HepG2 (cell line): Measurements from ENCODE around the gene ZFP90. TPM values are rescaled to one million over a fixed set of nuclear protein-coding genes. Genes with fewer than 3 reads are reported as not detected.

Experiments
- ATAC-seq: fragments of 200-7000 bp; cut with Tn5 transposase; 3 replicates; pipeline ENCODE4 v1.9.1; 2020; ENCODE audit warnings: mild to moderate bottlenecking, moderate library complexity
- BruUV-seq: library from RNA; stranded (reverse); fragments of 400-500 nt; replicated peaks from 2 replicates; lab custom pipeline; 2021; lab: Mats Ljungman, UMichigan
- CTCF ChIA-PET: fragments of 300-600 bp; formaldehyde crosslinking; extraction: SDS; loops from one replicate; lab custom pipeline; 2021; ENCODE audit warnings: low total read pairs, inconsistent platforms, low intra/inter-chr PET ratio; lab: Yijun Ruan, JAX
- POLR2A ChIA-PET: fragments of 350-600 bp; sonication (Branson Sonifier 250); formaldehyde crosslinking; loops from one replicate; lab custom pipeline; 2020; ENCODE audit warnings: antibody characterized with exemption, inconsistent platforms; lab: Yijun Ruan, JAX
- DNase-seq: peaks from one replicate; pipeline ENCODE4 v3.0.0-alpha.2; 2015; ENCODE audit warnings: low spot score
- FAIRE-seq: peaks from 3 replicates; lab custom pipeline; 2011; peaks lifted over from hg19 to GRCh38; lab: Jason Lieb, UNC
- H2AFZ ChIP-seq: one replicate; pipeline ENCODE4 v1.6.1; 2011; ENCODE audit warnings: low read length, inconsistent platforms
- H3K27ac ChIP-seq: fragments of 300-600 bp; 3 replicates; pipeline ENCODE4 v1.8.0; 2011; ENCODE audit warnings: mixed run types, mild to moderate bottlenecking, mixed read lengths, low read length, inconsistent platforms; ENCODE audit not compliant: insufficient read depth; ENCODE audit errors: extremely low read length
- H3K27me3 ChIP-seq, 2 experiments: fragments of 200-600 bp in 1 of 2; 2 replicates in 1 of 2; 3 replicates in 1 of 2; pipeline versions ENCODE4 v1.6.0 to v1.8.0; 2011; ENCODE audit warnings: low read length in 2 of 2, mild to moderate bottlenecking in 2 of 2, moderate library complexity in 2 of 2, inconsistent platforms in 1 of 2; ENCODE audit not compliant: insufficient read depth in 2 of 2, control insufficient read depth in 1 of 2
- H3K36me3 ChIP-seq, 2 experiments: fragments of 200-600 bp in 1 of 2; replicated peaks in 1 of 2; 2 replicates in 1 of 2; 3 replicates in 1 of 2; pipeline versions ENCODE4 v1.5.1 to v1.8.0; 2011; ENCODE audit warnings: low read length in 2 of 2, inconsistent platforms in 1 of 2; ENCODE audit not compliant: insufficient read depth in 2 of 2, control insufficient read depth in 1 of 2
- H3K4me1 ChIP-seq: 2 replicates; pipeline ENCODE4 v1.5.1; 2012; ENCODE audit warnings: low read length, inconsistent platforms; ENCODE audit not compliant: insufficient read depth
- H3K4me2 ChIP-seq: 2 replicates; pipeline ENCODE4 v1.6.0; 2011; ENCODE audit warnings: low read depth, low read length, inconsistent platforms
- H3K4me3 ChIP-seq, 3 experiments: fragments of 200-600 bp in 1 of 3; sonication (generic), shearing (Covaris generic) in 1 of 3; replicated peaks in 1 of 3; 2 replicates each; pipeline ENCODE4 v1.5.1; 2011 to 2016; ENCODE audit warnings: low read length in 3 of 3, inconsistent platforms in 2 of 3, low read depth in 2 of 3, mild to moderate bottlenecking in 2 of 3, control low read depth in 1 of 3, mixed read lengths in 1 of 3; ENCODE audit not compliant: insufficient read depth in 1 of 3
- H3K79me2 ChIP-seq: one replicate; pipeline ENCODE4 v1.6.1; 2011; ENCODE audit warnings: low read length, inconsistent platforms; ENCODE audit not compliant: insufficient read depth
- H3K9ac ChIP-seq: 2 replicates; pipeline ENCODE4 v1.6.0; 2011; ENCODE audit warnings: mild to moderate bottlenecking, low read depth, low read length, inconsistent platforms; ENCODE audit not compliant: insufficient read depth
- H3K9me3 ChIP-seq: 2 replicates; pipeline ENCODE4 v1.5.1; 2012; ENCODE audit warnings: mild to moderate bottlenecking, low read length
- H4K20me1 ChIP-seq: 2 replicates; pipeline ENCODE4 v1.6.0; 2011; ENCODE audit warnings: inconsistent platforms, mild to moderate bottlenecking, low read length, moderate library complexity; ENCODE audit not compliant: insufficient read depth
- AGO1 ChIP-seq: fragments of 200-400 bp; formaldehyde crosslinking; IDR thresholded peaks from 2 replicates; pipeline ENCODE4 v1.6.1; 2017; ENCODE audit warnings: mild to moderate bottlenecking, low read depth, low read length, moderate library complexity; ENCODE audit not compliant: poor library complexity, severe bottlenecking
- IRF1 ChIP-seq: sonication (generic); formaldehyde crosslinking; IDR thresholded peaks from 2 replicates; pipeline ENCODE4 v1.4.0; 2020; ENCODE audit warnings: low read depth, mild to moderate bottlenecking, missing genetic modification reagents
- MED8 ChIP-seq: sonication (generic); formaldehyde crosslinking; IDR thresholded peaks from 2 replicates; pipeline ENCODE4 v1.8.1; 2023; ENCODE audit warnings: mild to moderate bottlenecking, missing genetic modification reagents; ENCODE audit not compliant: insufficient replicate concordance
- PREB ChIP-seq: sonication (generic); formaldehyde crosslinking; IDR thresholded peaks from 2 replicates; pipeline ENCODE4 v1.4.0; 2020; ENCODE audit warnings: missing genetic modification reagents
- REL ChIP-seq: sonication (generic); formaldehyde crosslinking; conservative IDR thresholded peaks from 2 replicates; pipeline ENCODE4 v1.8.0; 2022; ENCODE audit warnings: mild to moderate bottlenecking, missing genetic modification reagents, moderate library complexity
- SKI ChIP-seq: fragments of 450-650 bp; IDR thresholded peaks from one replicate; pipeline ENCODE4 v1.6.1; 2018; ENCODE audit warnings: mild to moderate bottlenecking; ENCODE audit not compliant: partially characterized antibody
- STAG1 ChIP-seq: sonication (generic); formaldehyde crosslinking; IDR thresholded peaks from 2 replicates; pipeline ENCODE4 v1.4.0; 2020; ENCODE audit warnings: missing genetic modification reagents
- ZBTB44 ChIP-seq: sonication (generic); formaldehyde crosslinking; IDR thresholded peaks from 2 replicates; pipeline ENCODE4 v1.4.0; 2020; ENCODE audit warnings: missing genetic modification reagents
- ZNF207 ChIP-seq: fragments of 450-650 bp; IDR thresholded peaks from 2 replicates; pipeline ENCODE4 v1.6.1; 2016; ENCODE audit warnings: antibody characterized with exemption, borderline replicate concordance
- WGBS: methylation state at CpG from one replicate; pipeline ENCODE4 v1.1.6; 2017; ENCODE audit warnings: low lambda C conversion rate; 5-methylcytosine and 5-hydroxymethylcytosine counted together
- in situ Hi-C: cut with HindIII; loops from 2 replicates; pipeline ENCODE4 v1.10.0; 2017; ENCODE audit warnings: low pct_unique_long_range_greater_than_20kb; ENCODE audit not compliant: extremely low pct_ligation_motif_present
- intact Hi-C: fragments of 100-400 bp; cut with micrococcal nuclease; formaldehyde crosslinking; loops from one replicate; pipeline ENCODE4 v1.10.0; 2022; ENCODE audit not compliant: unreplicated experiment
- polyA plus RNA-seq, 8 experiments: library from polyadenylated mRNA; depleted of rRNA in 3 of 8; stranded (reverse) in 7 of 8; unstranded in 1 of 8; fragments of >200 nt; fragmentation: Illumina TruSeq in 4 of 8; extraction: Trizol in 4 of 8; gene quantifications; 2 replicates each; pipeline versions ENCODE4 v1.2.1 to v1.2.3, GENCODE V29; 2011 to 2016; ENCODE audit warnings: low read depth in 4 of 8, missing spikeins in 1 of 8, mixed read lengths in 1 of 8; ENCODE audit not compliant: insufficient read depth in 1 of 8
- total RNA-seq, 5 experiments: library from RNA; depleted of rRNA; stranded (reverse); fragments of >200 nt; fragmentation: Illumina TruSeq; extraction: Trizol; gene quantifications; 2 replicates each; pipeline ENCODE4 v1.2.3, GENCODE V29; 2016; ENCODE audit warnings: low read depth in 1 of 5

The ZFP90 gene
- total and polyA plus RNA-seq, 2 of the 13 experiments (the other 11 are each of a cell fraction or from before 2014, with no cell fraction given), result 17.6 to 18.9 TPM

- BruUV-seq, result no TSS peak
- TF ChIP-seq SKI, result no peak
- TF ChIP-seq AGO1, result no peak
- TF ChIP-seq IRF1 (CRISPR knock-in tag), result no peak
- TF ChIP-seq REL, result no peak
- TF ChIP-seq ZBTB44 (CRISPR knock-in tag), result no peak
- TF ChIP-seq ZNF207, result no peak
- TF ChIP-seq MED8, result no peak
- no peak for TF ChIP-seq PREB (CRISPR knock-in tag)
- no peak for TF ChIP-seq STAG1 (CRISPR knock-in tag)
- 0 out of 2 replicates have a peak, but pooled peaks cover 6% of the 10 kb centered on the region for H3K4me1 ChIP-seq
- 72% methylated on average over 12 of the region's 14 CpGs for WGBS
- CTCF ChIA-PET, result no interaction called here
- no peak overlapping the region for H3K9ac ChIP-seq
- no peak overlapping the region for H3K4me2 ChIP-seq
- no peaks in the 10 kb centered on the region for H3K27me3 ChIP-seq
- H2AFZ ChIP-seq, result no peak overlapping the region
- in situ Hi-C loops, result no loop called here
- H3K9me3 ChIP-seq, result peaks cover 12% of the 10 kb centered on the region
- H3K36me3 ChIP-seq, result no peaks in the 10 kb centered on the region
- intact Hi-C loops, result no loop called here
- H4K20me1 ChIP-seq, result no peaks in the 10 kb centered on the region
- ATAC-seq (no peak), FAIRE-seq (no peak), DNase-seq (no peak)
- POLR2A ChIA-PET, result no interaction called here
- no peak overlapping the region for H3K27ac ChIP-seq
- no peak overlapping the region for H3K4me3 ChIP-seq
- no peaks in the 10 kb centered on the region for H3K79me2 ChIP-seq
Measured at GRCh38 chr16:68491576-68491950, 47.5 kb upstream of the ZFP90 start.
